ENCODE results near the gene USP36. TPM values are rescaled to one million over a fixed set of nuclear protein-coding genes. Genes with fewer than 3 reads are reported as not detected.

Gene USP36
- total RNA-seq, 1 experiment from 2014 or later: 74.0 TPM

- TF ChIP-seq PRDM15 (CRISPR knock-in tag; IDR thresholded peaks at IDR 0.05) (no peak), CDX4 (CRISPR knock-in tag; IDR thresholded peaks at IDR 0.05; ENCODE audit: borderline replicate concordance) (no peak), SMAD3 (CRISPR knock-in tag; IDR thresholded peaks at IDR 0.05; ENCODE audit: borderline replicate concordance) (no peak), ETV6 (CRISPR knock-in tag; IDR thresholded peaks at IDR 0.05) (no peak)
- TF ChIP-seq, protein P1, sequence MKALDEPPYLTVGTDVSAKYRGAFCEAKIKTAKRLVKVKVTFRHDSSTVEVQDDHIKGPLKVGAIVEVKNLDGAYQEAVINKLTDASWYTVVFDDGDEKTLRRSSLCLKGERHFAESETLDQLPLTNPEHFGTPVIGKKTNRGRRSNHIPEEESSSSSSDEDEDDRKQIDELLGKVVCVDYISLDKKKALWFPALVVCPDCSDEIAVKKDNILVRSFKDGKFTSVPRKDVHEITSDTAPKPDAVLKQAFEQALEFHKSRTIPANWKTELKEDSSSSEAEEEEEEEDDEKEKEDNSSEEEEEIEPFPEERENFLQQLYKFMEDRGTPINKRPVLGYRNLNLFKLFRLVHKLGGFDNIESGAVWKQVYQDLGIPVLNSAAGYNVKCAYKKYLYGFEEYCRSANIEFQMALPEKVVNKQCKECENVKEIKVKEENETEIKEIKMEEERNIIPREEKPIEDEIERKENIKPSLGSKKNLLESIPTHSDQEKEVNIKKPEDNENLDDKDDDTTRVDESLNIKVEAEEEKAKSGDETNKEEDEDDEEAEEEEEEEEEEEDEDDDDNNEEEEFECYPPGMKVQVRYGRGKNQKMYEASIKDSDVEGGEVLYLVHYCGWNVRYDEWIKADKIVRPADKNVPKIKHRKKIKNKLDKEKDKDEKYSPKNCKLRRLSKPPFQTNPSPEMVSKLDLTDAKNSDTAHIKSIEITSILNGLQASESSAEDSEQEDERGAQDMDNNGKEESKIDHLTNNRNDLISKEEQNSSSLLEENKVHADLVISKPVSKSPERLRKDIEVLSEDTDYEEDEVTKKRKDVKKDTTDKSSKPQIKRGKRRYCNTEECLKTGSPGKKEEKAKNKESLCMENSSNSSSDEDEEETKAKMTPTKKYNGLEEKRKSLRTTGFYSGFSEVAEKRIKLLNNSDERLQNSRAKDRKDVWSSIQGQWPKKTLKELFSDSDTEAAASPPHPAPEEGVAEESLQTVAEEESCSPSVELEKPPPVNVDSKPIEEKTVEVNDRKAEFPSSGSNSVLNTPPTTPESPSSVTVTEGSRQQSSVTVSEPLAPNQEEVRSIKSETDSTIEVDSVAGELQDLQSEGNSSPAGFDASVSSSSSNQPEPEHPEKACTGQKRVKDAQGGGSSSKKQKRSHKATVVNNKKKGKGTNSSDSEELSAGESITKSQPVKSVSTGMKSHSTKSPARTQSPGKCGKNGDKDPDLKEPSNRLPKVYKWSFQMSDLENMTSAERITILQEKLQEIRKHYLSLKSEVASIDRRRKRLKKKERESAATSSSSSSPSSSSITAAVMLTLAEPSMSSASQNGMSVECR (CRISPR knock-in tag; IDR thresholded peaks at IDR 0.05; ENCODE audit: borderline replicate concordance): no peak
These were observed 20.6 kb upstream of the USP36 start (continued) for GRCh38 chr17:78861229-78861628.

GRCh38 chr17:78859051-78859450, 18.4 kb upstream of the USP36 start:
- Mint-ChIP-seq H3K4me3 (no peak overlapping the region), H3K27ac (no peak overlapping the region), H3K36me3 (peaks cover 4% of the 10 kb centered on the region; the same call in 1 of the 2 replicates), H3K9me3 (no peaks in the 10 kb centered on the region), H3K4me1 (no peaks in the 10 kb centered on the region), H3K27me3 (ENCODE audit: low read depth) (no peaks in the 10 kb centered on the region)
- no peak for DNase-seq (ENCODE audit: low spot score)
- POLR2A ChIA-PET: no interaction called here
- ATAC-seq: no peak
- CTCF ChIA-PET: interaction anchor here (0.9 kb wide), 1 partner anchor 15 kb away, joined by 3 read pairs; no protein-coding TSS in a partner anchor
- TF ChIP-seq, protein P2, sequence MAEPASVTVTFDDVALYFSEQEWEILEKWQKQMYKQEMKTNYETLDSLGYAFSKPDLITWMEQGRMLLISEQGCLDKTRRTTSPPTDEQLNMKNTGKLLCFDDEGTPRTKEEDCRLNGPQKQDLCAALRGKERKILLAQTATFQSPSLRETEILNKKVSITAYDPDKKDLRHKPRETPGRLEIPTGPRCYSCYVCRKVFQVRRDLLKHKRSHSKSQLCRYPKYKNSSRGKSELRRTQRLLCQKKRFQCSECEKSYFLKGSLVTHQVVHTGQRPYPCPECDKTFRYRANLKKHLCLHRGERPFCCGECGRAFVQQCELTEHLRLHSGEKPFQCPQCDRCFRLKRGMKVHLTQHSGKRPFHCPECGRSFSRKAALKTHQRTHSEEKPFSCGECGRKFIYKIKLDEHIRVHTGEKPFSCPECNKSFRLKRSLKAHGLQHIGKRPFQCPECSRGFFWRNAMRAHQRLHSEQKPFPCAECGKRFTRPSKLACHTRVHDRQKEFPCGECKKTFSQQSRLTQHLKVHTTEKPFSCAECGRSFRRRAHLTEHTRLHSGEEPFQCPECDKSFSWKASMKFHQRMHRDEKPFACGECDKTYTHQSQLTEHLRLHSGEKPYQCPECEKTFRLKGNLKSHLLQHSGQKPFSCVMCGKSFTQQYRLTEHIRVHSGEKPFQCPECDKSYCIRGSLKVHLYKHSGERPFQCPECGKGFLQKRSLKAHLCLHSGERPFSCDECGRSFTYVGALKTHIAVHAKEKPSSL (CRISPR knock-in tag; conservative IDR thresholded peaks at IDR 0.05): no peak
- TF ChIP-seq PRRX2 (CRISPR knock-in tag; IDR thresholded peaks at IDR 0.05) (no peak), ZNF671 (CRISPR knock-in tag; IDR thresholded peaks at IDR 0.05) (no peak), HMGXB4 (CRISPR knock-in tag; IDR thresholded peaks at IDR 0.05) (no peak), ZNF219 (CRISPR knock-in tag; IDR thresholded peaks at IDR 0.05; ENCODE audit: borderline replicate concordance) (no peak), IRF2 (CRISPR knock-in tag; IDR thresholded peaks at IDR 0.05; ENCODE audit: borderline replicate concordance, low read depth) (no peak), TCF7 (CRISPR knock-in tag; IDR thresholded peaks at IDR 0.05; ENCODE audit: low read depth) (no peak), ZNF416 (CRISPR knock-in tag; IDR thresholded peaks at IDR 0.05) (no peak), CREM (CRISPR knock-in tag; IDR thresholded peaks at IDR 0.05) (no peak), E2F1 (CRISPR knock-in tag; IDR thresholded peaks at IDR 0.05) (no peak)
- TF ChIP-seq, protein P3, sequence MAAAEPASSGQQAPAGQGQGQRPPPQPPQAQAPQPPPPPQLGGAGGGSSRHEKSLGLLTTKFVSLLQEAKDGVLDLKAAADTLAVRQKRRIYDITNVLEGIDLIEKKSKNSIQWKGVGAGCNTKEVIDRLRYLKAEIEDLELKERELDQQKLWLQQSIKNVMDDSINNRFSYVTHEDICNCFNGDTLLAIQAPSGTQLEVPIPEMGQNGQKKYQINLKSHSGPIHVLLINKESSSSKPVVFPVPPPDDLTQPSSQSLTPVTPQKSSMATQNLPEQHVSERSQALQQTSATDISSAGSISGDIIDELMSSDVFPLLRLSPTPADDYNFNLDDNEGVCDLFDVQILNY (CRISPR knock-in tag; IDR thresholded peaks at IDR 0.05): no peak
- TF ChIP-seq, protein P4, sequence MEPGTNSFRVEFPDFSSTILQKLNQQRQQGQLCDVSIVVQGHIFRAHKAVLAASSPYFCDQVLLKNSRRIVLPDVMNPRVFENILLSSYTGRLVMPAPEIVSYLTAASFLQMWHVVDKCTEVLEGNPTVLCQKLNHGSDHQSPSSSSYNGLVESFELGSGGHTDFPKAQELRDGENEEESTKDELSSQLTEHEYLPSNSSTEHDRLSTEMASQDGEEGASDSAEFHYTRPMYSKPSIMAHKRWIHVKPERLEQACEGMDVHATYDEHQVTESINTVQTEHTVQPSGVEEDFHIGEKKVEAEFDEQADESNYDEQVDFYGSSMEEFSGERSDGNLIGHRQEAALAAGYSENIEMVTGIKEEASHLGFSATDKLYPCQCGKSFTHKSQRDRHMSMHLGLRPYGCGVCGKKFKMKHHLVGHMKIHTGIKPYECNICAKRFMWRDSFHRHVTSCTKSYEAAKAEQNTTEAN (CRISPR knock-in tag; IDR thresholded peaks at IDR 0.05): no peak
- TF ChIP-seq, protein P5, sequence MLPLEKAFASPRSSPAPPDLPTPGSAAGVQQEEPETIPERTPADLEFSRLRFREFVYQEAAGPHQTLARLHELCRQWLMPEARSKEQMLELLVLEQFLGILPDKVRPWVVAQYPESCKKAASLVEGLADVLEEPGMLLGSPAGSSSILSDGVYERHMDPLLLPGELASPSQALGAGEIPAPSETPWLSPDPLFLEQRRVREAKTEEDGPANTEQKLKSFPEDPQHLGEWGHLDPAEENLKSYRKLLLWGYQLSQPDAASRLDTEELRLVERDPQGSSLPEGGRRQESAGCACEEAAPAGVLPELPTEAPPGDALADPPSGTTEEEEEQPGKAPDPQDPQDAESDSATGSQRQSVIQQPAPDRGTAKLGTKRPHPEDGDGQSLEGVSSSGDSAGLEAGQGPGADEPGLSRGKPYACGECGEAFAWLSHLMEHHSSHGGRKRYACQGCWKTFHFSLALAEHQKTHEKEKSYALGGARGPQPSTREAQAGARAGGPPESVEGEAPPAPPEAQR (CRISPR knock-in tag; IDR thresholded peaks at IDR 0.05): no peak
